GM04503 (cell line): Measurements from ENCODE around the gene PRDM10.
A peak's percentile ranks its signal among the peaks of the same experiment; 100 is the strongest.
"Not testable (repeated sequence)": the region's sequence is repeated elsewhere in the genome, so short reads cannot be mapped to it uniquely, and the experiment has no call there.

ENCODE experiments used
- DNase-seq: peaks from one replicate; pipeline ENCODE4 v3.0.0-alpha.2; 2012; ENCODE audit warnings: low read depth

The PRDM10 gene

DNA sequence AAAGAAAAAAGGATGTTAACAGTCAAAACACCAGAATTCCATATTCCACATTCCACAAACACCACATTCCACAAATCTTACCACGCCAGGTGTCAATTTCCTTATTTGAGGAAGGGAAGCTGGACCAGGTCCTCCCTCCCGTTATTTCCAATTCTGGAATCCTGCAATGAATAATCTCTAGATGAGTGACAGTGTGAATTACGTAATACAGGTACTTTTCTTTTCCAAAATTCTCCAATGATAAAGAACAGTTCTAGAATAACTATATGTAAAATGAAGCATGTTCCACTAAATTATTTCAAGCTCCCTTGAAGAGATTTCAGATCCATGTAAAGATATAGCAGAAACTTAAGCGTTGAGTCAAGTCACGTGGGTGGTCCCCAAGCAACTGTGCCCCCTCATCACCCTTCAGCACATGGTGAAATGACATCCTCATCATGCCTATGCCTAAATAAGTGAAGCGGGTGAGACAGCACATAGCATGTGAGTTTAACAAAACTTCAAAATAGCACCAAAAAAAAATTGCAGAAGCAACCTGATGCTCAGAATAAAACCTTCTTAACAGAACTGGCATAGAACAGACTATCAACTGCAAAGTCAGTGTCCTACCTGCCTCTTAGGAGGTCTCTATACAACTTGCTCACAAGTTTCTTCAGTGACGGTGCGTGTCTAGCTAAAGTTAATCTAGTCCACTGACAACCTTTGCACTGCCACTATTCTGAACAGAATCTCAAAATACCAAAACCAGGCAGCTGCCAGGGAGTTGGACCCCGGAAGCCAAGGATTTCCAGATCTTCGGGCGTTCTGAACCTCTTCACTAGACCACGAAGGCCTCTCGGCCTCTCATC is 108.1 kb downstream of the PRDM10 start:
- no peak for DNase-seq

DNA sequence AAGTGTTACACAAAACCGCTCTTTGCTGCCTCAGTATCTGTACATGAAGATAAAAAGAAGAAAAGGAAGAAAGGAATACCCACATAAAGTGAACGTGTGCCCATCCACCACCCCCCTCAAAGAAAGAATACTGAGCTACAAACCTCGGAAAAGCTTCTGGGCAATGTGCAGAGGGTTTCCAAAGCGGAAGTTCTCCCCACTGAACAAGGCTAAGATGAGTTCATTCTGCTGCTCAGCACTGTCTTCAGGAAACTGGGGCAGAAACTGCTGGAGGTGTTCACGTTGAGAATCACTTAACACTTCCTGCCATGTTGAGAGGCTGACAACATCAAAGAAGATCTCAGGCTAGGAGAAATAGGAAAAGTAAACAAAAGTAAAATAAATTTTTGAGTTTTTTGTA is 114.2 kb downstream of the PRDM10 start:
- DNase-seq: no peak

DNA sequence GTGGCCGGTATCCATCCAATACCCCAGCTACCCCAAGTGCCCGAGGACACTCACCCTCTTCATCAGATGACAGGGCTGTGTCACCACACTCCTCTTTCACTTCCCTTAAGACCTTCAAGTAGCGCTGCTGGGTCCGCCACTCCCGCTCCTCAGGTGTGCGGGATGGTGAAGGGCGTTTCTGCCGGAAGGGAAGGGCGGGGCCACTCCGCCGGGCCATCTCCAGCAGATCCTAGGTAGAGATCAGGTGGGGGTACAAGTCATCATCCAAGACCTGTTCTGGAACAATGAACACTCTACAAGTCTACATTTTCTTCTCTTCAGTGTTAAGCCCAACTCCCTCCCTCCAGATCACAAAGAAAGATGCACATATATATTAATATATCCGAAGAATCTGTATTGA is 117.3 kb downstream of the PRDM10 start:
- DNase-seq: no peak

DNA sequence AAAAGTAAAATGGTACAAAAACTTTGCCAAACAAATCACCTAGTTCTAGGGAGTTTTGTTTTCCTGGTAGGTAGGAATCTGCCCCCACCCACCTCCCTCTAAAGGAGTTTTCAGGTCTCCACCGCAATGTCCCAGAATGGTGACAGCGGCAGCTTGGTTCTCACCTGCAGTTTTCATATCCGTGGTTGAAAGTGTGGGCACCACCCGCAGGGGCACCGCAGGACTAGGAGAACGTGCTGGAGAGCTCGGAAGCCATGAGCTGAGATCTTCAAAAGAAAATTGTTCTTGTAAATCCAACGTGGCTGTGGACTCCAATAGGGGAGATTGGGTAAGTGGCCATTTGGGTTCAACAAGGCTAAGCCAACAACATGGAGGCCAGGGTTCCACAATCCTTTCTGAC is 118.1 kb downstream of the PRDM10 start:
- no peak for DNase-seq

DNA sequence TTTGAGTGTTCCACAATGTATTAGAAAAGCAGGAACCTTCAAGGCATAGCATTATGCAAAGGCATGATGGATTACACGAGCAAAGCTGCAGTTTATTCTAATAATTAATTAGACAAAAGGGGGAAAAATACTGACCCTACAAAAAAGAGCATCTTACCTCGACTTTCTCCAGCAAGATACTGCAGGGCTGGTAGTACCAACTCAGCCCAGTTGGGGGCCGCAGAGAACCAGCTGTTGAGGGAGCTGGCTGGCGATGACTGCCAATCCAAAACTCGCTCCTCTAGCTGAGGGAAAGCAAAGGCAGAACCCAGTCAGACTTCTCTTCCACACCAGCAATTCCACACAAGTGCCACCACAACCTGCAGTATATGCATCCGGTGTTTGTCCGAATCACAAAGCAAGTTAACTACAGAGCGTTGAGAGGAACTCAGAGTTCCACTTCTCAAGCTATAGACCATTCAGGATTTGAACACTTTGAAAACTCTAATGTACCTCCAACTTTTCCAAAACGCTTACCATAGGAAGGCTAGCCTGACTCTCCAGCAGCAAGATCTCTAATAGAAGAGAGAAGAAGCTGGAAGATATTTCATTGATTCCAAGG is 121.0 kb downstream of the PRDM10 start:
- no peak for DNase-seq

DNA sequence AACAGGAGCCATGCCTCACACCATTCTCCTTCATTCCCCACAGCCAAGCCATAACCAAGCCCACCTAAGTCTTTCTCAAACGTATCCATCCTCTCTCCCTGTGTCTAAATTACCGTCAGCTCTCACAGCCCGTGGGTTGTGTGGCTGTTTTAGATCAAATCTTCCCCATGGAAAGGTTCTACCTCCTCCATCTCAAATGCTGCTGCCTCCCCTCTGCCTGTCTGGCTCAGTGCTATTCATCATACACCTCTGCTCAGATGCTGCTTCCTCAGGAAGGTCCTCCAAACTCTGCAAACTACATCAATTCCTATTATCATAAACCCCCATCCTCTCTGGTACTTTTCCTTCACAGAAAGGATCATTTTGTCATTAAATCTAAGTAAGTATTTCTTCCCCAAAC is 122.3 kb downstream of the PRDM10 start:
- no peak for DNase-seq

DNA sequence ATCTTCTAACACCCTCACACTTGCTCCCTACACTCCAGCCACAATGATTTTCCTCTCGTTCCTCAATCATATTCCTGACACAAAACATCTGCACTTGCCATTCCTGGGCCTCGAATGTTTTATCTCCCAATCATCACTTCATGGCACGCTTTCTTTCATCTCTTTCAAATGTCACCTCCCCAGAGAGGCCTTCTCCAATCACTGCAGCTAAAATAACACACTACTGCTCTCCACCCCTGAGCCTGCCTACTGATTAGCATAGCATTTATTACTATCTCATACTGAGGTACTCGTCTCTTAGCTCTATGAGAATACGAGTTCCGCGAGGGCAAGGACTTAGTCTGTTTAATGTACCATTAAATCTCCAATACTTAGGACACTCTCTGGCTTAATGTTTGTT is 130.7 kb downstream of the PRDM10 start:
- no peak for DNase-seq

DNA sequence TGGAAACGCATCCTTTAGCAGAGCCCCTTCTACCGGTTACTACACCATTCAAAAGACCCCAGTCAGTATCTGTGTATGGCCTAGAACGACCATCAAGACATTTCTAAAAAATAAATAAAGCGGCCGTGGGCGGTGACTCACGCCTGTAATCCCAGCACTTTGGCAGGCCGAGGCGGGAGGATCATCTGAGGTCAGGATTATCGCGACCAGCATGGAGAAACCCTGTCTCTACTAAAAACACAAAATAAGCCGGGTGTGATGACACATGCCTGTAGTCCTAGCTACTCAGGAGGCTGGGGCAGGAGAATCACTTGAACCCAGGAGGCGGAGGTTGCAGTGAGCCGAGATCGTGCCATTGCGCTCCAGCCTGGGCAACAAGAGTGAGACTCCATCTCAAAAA is 134.0 kb downstream of the PRDM10 start:
- DNase-seq: not testable (repeated sequence)

DNA sequence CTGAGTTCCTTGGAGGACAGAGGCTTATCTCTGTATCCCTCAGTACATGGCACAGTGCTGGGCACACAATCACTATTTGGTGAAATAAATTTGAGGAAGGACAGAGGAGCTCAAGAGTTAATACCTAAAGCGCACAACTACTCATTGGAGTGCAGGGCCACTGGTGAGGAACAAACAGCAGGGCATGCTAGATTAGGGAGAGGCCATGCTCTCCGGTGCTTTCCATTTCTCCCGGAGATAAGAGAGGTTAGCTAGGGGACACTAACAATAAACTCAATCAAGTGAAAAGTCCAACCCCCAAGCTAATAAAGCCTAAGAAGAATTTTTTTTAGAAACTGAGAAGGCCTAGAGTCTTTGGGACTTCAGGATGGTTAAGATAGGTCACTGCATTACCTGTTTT is 136.3 kb downstream of the PRDM10 start:
- DNase-seq: no peak

DNA sequence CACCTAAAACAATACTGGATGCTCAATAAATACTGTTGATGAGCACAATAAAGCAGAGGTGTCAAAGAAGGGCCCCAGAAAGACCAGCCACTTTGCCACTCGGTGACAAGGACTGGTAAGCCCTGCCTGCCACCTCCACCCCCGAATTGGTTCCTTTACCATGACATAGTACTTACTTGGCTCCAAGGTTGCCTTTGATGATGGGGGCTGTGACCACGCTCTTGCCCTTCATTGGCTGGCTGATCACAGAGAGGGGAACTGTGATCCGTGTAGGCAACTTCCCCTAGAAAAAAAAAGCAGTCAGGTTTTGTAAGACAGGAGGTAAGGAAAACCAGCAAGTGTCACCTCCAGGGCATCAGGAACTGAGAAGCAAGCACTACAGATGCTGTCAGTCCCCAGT is 136.9 kb downstream of the PRDM10 start:
- DNase-seq: no peak

DNA sequence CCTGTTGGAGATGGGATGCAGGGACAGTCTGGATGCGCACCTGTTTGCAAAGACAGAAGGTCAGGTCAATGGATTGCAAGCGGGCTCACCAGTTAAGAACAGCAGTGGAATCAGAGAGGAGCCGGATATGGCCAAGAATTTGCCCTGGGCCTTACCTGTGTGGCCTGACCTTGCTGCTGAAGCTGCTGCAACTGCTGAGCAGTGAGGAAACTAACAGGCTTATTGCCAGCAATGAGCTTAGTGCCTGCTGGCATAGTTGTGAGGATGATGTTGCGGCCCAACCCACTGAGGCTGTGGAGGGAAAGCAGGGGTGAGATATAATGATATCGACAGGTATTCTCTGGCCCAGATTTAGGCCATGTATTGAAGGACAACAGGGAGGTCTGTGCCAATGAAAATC is 137.8 kb downstream of the PRDM10 start:
- DNase-seq: no peak

DNA sequence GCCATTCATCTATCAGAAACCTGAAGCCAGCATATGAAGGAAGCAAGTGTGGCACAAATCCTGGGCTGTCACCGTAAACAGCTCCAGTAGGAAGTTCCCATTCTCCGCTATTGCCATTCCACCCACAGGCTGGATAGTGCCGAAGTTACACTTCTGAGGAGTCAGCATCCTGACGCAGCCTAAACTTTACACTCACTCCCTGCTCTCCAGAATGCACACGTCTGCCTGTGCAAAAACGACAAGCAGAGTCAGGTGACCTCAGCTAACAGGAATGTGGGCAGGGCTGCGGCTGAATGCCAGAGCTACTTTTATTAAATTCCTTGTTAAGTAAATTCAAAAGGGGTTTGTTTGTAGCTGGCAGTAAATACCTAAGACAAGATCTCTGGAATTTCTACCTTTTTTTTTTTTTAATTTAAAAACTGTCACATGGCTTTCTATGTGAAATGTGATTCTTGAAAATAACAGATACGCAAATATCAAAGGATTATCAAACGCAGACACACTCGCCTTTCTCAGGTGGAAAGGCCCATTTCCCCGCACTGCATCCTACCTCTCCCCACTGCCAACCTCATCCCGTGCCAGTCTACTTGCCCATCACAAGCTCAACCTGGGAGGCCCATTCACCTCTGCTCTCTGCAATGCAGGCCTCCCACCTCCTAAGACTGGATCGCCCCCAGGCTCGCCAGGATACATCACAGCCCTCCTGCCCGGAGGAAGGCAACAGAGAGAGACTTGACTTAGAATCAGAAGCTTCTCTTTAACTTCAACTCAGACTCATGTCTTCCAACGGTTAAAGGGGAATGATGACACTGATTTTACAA is 140.7 kb downstream of the PRDM10 start:
- peak; percentile 65 for DNase-seq

DNA sequence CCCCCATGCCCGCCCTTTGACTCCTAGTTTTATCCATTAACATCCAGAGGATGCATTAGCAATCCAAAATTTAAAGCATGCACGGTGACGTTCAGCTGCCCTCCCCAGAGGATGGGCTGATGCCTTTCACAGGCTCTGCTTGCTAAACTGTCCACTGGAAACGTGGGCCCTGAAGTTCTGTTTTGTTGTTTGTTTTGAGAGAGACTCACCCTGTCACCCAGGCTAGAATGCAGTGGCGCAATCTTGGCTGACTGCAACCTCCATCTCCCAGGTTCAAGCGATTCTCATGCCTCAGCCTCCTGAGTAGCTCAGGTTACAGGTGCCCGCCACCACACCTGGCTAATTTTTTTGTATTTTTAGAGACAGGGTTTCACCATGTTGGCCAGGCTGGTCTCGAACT is 146.6 kb downstream of the PRDM10 start:
- DNase-seq: no peak

DNA sequence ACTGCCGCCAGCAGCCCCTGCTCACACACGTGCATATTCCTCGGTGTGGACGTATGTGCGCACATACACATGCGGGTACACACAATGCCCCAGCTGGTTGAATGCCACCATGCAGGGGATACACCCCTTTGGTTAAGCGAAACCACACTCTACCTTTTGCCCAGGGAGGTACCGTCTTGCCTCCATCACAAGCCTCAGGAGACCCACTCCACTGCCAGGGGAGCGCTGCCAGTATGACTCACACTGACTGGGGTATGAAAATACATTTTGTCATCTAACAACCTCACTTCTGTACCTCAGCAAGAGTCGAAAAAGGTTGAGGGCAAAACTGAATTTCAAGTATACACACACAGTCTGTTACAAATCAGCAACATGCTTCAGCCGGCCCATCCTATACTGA is 147.5 kb downstream of the PRDM10 start:
- no peak for DNase-seq

DNA sequence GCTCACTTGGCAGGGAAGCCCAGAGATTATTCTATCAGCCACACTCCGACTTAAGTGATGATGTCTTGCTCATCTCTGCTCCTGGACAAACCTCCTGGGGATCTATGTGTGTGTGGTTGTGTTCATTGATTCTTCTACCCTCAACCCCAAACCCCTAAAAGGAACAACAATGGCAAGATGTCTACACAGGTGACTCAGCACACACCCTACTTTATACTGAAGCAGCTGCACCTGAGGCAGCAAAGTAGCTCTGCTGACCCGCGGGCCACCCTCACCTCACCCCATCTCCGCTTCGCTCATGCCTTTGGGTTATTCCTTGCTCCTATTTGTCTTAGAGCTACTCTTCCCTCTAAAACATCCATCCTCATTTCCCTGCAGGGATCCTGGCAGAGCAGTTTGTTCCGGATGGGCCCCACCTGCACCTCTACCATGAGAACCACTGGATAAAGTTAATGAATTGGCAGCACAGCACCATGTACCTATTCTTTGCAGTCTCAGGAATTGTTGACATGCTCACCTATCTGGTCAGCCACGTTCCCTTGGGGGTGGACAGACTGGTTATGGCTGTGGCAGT is 148.3 kb downstream of the PRDM10 start:
- no peak for DNase-seq

DNA sequence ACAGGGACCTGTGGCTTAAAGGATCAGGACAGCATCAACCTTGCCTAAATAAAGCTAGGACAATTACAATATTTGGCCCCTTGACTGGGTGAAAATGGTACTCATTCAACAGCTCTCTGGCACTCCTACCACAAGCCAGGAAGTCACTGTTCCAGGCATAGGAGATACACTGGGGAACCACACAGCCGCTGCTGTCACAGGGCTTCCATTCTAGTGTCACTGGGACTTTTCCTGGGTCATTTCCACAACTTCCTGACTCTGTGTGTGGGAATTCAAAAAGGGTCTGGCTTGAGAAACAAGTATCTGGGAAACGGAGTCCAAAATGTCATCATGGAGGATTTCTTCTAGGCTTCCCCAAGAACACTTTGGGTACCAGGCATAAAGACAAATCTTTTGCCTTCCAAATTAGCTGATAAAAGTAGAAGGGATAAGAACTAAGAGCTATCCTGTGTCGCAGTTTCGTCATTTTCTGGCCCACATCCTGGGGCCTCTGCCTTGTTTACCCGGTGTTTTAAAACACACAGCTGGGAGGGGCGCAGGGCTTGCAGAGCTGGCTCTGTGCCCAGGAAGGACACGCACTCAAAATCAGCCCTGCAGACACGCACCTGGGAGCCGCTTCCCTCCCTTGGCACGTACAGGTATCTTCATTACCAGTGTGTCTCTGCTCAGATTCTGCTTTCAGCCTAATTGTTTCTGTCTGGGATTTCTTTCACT is 149.0 kb downstream of the PRDM10 start:
- DNase-seq: no peak

DNA sequence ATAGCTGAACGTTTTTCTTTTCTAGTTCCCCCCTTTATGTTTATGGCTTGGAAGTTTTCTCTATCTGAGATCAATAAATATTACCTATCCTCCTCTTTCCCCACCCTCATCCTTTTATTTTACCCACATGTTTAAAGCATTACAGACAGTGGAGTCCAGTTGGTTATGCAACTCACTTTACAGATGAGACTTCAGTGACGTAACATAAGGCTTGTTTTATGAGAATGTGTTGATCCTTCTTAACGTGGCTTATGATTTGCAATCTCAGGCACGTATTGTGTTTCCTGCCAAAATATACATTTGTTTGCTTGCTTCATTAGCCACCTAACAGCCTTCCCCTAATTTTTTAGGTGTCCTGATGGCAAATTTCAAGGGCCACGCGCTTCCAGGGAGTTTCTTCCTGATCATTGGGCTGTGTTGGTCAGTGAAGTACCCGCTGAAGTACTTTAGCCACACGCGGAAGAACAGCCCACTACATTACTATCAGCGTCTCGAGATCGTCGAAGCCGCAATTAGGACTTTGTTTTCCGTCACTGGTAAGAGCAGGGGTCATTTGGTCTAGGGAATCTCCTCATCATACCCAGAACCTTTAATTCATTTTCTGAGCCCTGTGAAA is 150.4 kb downstream of the PRDM10 start:
- no peak for DNase-seq
